Cerebellar nuclear complex (tissue), 1 donor: Measurements from ENCODE around the gene VARS1.
"Not testable (repeated sequence)": the region's sequence is repeated elsewhere in the genome, so short reads cannot be mapped to it uniquely, and the experiment has no call there.

ENCODE experiments used
- DNase-seq, 2 experiments: peaks; one replicate each; lab custom pipeline; 2025; lab: John Stamatoyannopoulos, UW

Gene VARS1

GRCh38 chr6:31794294-31794865, 1.2 kb downstream of the VARS1 start:
- DNase-seq: no peak

- not testable (repeated sequence) for DNase-seq
Observed at GRCh38 chr6:31793927-31794245, 1.7 kb downstream of the VARS1 start.

- DNase-seq: no peak
Observed at GRCh38 chr6:31792761-31793171, 2.8 kb downstream of the VARS1 start.

- no peak for DNase-seq
Observed at GRCh38 chr6:31792090-31792374, 3.5 kb downstream of the VARS1 start.

GRCh38 chr6:31791324-31792089, 4.0 kb downstream of the VARS1 start:
- DNase-seq: no peak

- DNase-seq: no peak
Observed at GRCh38 chr6:31785475-31785874, 10.1 kb downstream of the VARS1 start.

- no peak for DNase-seq
Observed at GRCh38 chr6:31784098-31784925, 11.2 kb downstream of the VARS1 start.

- DNase-seq: no peak
Observed at GRCh38 chr6:31782126-31782855, 13.3 kb downstream of the VARS1 start.

GRCh38 chr6:31781244-31782125, 14.1 kb downstream of the VARS1 start:
- DNase-seq: no peak

GRCh38 chr6:31780507-31781243, 14.9 kb downstream of the VARS1 start:
- DNase-seq: no peak

GRCh38 chr6:31779908-31780307, 15.6 kb downstream of the VARS1 start:
- DNase-seq: no peak

- DNase-seq: no peak
Observed at GRCh38 chr6:31778999-31779885, 16.3 kb downstream of the VARS1 start.

GRCh38 chr6:31778193-31778592, 17.4 kb downstream of the VARS1 start:
- DNase-seq: no peak

GRCh38 chr6:31777667-31778050, 17.9 kb downstream of the VARS1 start:
- no peak for DNase-seq

- no peak for DNase-seq
Observed at GRCh38 chr6:31776989-31777666, 18.4 kb downstream of the VARS1 start, which contains the start of gene VWA7. Gene VWA7 (minus strand): TSS chr6:31777328. CDS start chr6:31776779, 549 bp downstream.

- no peak for DNase-seq
Observed at GRCh38 chr6:31776485-31776988, 19.0 kb downstream of the VARS1 start.

GRCh38 chr6:31775633-31776484, 19.7 kb downstream of the VARS1 start:
- DNase-seq: no peak

GRCh38 chr6:31775184-31775583, 20.4 kb downstream of the VARS1 start:
- DNase-seq: no peak
